HG03097 (cell line): ENCODE results near the gene MAP3K5.
"Not testable (repeated sequence)": the region's sequence is repeated elsewhere in the genome, so short reads cannot be mapped to it uniquely, and the experiment has no call there.

ENCODE experiments used
- ATAC-seq: cut with Tn5 transposase; IDR thresholded peaks from one replicate; pipeline ENCODE4 v1.9.1; 2021; ENCODE audit not compliant: unreplicated experiment, low FRiP score

Gene MAP3K5

GRCh38 chr6:136792410-136793262 lies at the start of gene MAP3K5:
MAP3K5 (minus strand) TSS chr6:136792477; CDS start chr6:136792157, 320 bp downstream.
- ATAC-seq = peak; percentile 59

- ATAC-seq = no peak
Measured at GRCh38 chr6:136840276-136841001, 48.2 kb upstream of the MAP3K5 start.

GRCh38 chr6:136831873-136832562 lies 39.7 kb upstream of the MAP3K5 start:
- no peak for ATAC-seq

GRCh38 chr6:136826216-136826615 lies 33.9 kb upstream of the MAP3K5 start:
- ATAC-seq = no peak

- ATAC-seq = no peak
Measured at GRCh38 chr6:136823128-136823660, 30.9 kb upstream of the MAP3K5 start.

- peak; percentile 94 for ATAC-seq
Measured at GRCh38 chr6:136822376-136823127, 30.3 kb upstream of the MAP3K5 start, which contains the start of gene PEX7. PEX7 (plus strand) TSS chr6:136822592; CDS start chr6:136822666, 74 bp downstream.

- no peak for ATAC-seq
Measured at GRCh38 chr6:136822046-136822375, 29.7 kb upstream of the MAP3K5 start.

GRCh38 chr6:136820561-136820960 lies 28.3 kb upstream of the MAP3K5 start:
- ATAC-seq = no peak

GRCh38 chr6:136816656-136817055 lies 24.4 kb upstream of the MAP3K5 start:
- no peak for ATAC-seq

- not testable (repeated sequence) for ATAC-seq
Measured at GRCh38 chr6:136815608-136816007, 23.3 kb upstream of the MAP3K5 start.

GRCh38 chr6:136812174-136812573 lies 19.9 kb upstream of the MAP3K5 start:
- ATAC-seq = no peak

GRCh38 chr6:136811272-136811671 lies 19.0 kb upstream of the MAP3K5 start:
- no peak for ATAC-seq

GRCh38 chr6:136809091-136809860 lies 17.0 kb upstream of the MAP3K5 start:
- ATAC-seq = no peak

- ATAC-seq = no peak
Measured at GRCh38 chr6:136803608-136804007, 11.3 kb upstream of the MAP3K5 start.

- ATAC-seq = no peak
Measured at GRCh38 chr6:136801581-136801980, 9.3 kb upstream of the MAP3K5 start.

- no peak for ATAC-seq
Measured at GRCh38 chr6:136798044-136798443, 5.8 kb upstream of the MAP3K5 start.

GRCh38 chr6:136795996-136796395 lies 3.7 kb upstream of the MAP3K5 start:
- ATAC-seq = no peak

- ATAC-seq = no peak
Measured at GRCh38 chr6:136795386-136795785, 3.1 kb upstream of the MAP3K5 start.

GRCh38 chr6:136793363-136793762 lies 1.1 kb upstream of the MAP3K5 start:
- no peak for ATAC-seq

- peak; percentile 26 for ATAC-seq
Measured at GRCh38 chr6:136792095-136792409, 225 bp downstream of the MAP3K5 start.
